Jurkat, Clone E6-1 (cell line): ENCODE results near the gene LHX4.
A peak's percentile ranks its signal among the peaks of the same experiment; 100 is the strongest.
"Not testable (repeated sequence)": the region's sequence is repeated elsewhere in the genome, so short reads cannot be mapped to it uniquely, and the experiment has no call there.

Experiments used
- DNase-seq: peaks from one replicate; pipeline ENCODE4 v3.0.0-alpha.2; 2011; ENCODE audit warnings: low read depth, low spot score
- H3K4me3 ChIP-seq: 2 replicates; pipeline ENCODE4 v1.5.1; 2011; ENCODE audit warnings: mild to moderate bottlenecking, low read length, control low read depth, moderate library complexity

LHX4 gene

DNA sequence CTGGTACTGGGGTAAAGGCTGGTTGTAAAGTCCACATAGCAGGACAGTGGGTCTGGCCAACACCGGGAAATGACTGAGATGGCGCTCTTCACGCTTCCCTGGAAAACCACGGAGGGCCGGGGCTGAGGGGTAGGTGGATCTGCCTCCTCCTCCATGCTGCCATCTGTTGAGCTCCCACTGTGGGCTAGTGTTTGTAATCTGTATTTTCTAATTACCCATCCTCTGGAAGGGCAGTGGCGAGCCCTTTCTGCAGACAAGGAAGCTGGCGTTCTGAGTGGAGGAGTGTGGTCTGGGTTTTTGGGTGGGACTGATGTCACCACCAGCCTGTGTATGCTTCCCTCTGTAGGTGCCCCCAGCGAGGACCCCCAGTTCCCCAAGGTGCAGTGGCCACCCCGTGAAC is 34.1 kb upstream of the LHX4 start:
- DNase-seq: no peak

DNA sequence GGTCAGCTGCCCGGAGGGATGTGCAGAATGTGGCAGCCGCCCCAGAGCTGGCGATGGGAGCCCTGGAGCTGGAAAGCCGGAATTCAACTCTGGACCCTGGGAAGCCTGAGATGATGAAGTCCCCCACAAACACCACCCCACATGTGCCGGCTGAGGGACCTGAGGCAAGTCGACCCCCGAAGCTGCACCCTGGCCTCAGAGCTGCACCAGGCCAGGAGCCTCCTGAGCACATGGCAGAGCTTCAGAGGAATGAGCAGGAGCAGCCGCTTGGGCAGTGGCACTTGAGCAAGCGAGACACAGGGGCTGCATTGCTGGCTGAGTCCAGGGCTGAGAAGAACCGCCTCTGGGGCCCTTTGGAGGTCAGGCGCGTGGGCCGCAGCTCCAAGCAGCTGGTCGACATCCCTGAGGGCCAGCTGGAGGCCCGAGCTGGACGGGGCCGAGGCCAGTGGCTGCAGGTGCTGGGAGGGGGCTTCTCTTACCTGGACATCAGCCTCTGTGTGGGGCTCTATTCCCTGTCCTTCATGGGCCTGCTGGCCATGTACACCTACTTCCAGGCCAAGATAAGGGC is 33.5 kb upstream of the LHX4 start:
- no peak overlapping the region for H3K4me3 ChIP-seq
- DNase-seq: no peak

More for the DNA sequence above, 34.1 kb upstream of the LHX4 start:
- no peak overlapping the region for H3K4me3 ChIP-seq

DNA sequence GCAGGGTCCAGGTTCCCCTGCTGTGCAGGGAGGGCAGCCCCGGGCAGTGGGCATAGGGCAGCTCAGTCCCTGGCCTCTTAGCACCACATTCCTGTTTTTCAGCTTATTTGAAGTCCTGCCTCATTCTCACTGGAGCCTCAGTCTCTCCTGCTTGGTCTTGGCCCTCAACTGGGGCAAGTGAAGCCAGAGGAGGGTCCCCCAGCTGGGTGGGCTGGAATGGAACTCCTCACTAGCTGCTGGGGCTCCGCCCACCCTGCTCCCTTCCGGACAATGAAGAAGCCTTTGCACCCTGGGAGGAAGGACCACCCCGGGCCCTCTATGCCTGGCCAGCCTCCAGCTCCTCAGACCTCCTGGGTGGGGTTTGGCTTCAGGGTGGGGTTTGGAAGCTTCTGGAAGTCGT is 32.8 kb upstream of the LHX4 start:
- no peak for DNase-seq
- H3K4me3 ChIP-seq: no peak overlapping the region

DNA sequence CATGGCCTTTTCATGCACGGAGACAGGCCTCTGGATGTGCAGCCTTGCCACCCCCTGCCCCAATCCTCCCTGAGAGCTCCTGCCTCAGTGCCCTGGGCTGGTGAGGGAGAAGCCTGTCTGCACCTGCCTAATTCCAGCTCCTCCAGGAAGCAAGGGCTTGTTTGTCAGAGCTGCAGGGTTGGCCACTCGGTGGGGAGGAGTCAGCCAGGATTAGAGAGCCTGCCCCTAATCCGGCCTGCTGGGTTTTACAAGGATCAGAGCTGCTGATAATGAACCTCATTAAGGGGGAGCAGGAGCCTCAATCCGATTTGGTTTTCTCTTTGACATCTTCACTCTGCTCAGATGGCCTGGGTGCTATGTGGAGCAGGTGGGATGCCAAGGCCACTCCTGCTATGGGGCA is 31.9 kb upstream of the LHX4 start:
- no peak for DNase-seq
- no peak overlapping the region for H3K4me3 ChIP-seq

DNA sequence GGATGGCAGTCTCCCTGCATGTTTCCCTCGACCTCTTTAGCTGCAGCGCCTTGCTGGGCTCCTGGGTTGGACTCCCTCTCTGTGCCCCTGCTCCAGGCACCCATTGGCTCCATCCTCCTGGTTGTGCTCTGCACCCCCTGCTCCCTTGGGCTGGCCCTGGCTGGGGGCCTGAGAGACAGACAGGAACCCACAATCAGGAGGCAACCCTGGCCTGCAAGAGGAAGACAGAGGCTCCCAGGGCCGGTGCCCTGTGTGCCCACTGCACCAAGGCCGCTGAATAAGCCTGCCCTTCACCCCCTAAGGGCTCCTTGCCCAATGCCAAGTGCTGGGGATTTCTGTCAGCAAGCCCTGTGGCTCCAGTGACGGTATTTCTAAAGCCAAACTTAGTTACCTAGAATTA is 31.5 kb upstream of the LHX4 start:
- no peak for DNase-seq
- H3K4me3 ChIP-seq: no peak overlapping the region

DNA sequence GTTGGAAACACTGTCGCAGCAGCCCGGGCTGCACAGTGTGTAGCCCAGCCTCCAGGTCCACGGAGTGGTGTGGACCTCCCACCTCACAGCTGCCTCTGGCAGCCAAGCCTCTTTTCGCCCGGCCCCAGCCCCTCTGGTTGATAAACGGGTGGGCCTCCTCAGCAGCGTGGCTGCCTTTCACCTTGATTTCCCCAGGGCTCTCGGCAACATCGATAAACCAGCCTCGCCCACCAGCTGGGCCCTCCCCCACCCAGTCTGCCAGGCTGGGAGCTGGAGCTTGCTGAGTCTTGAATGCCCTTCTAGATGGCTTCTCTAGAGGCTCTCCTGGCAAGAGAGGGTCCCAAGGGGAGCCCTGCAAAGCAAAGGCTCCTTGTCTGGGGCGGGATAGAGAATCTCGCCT is 31.0 kb upstream of the LHX4 start:
- no peak overlapping the region for H3K4me3 ChIP-seq
- DNase-seq: no peak

DNA sequence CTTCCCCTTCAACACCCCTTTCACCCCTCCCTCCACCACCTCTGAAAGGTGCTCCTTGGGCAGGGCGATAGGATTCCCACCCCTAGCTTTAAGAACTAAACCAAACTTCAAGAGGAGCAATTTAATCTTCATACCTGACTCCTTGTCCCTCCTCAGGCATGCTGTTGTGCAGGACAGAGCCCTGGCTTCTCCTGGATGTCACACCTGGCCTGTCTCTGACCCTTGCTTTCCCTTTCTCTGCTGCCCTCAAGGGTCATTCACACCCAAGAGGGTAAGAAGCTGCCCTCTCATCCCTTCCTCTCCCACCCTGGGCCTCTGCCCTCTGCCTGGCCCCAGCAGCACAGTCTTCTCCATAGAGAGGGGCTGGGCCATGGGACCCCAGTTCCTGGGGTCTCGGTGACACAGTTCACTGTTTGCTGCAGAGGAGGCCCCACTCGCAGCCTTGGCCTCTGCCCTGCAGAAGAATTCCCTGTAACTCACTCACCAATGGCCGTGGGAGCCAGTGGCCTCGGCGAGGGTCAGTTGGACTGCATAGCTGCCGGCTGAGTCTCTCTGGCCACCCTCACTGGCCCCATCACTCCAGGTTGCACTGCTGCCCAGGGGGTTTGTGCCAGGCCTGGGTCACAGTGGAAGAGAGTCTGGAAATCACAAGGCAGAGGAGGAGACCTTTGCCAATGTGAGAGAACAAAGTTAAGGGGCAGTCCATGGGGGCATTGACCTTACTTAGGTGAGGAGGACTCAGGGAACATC is 28.4 kb upstream of the LHX4 start:
- no peak for DNase-seq
- no peak overlapping the region for H3K4me3 ChIP-seq

DNA sequence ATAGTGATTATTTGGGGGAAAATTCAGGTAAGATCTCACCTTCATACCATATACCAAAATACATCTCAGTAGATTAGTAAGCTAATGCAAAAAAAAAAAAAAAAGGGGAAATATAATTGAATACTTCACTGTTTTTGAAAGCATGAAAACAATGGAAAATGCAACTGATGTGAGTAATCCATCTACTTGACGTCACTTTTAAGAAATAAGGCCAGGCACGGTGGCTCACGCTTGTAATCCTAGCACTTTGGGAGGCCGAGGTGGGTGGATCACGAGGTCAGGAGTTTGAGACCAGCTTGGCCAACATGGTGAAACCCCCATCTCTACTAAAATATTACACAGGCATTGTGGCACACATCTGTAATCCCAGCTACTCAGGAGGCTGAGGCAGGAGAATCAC is 27.5 kb upstream of the LHX4 start:
- not testable (repeated sequence) for DNase-seq, H3K4me3 ChIP-seq

DNA sequence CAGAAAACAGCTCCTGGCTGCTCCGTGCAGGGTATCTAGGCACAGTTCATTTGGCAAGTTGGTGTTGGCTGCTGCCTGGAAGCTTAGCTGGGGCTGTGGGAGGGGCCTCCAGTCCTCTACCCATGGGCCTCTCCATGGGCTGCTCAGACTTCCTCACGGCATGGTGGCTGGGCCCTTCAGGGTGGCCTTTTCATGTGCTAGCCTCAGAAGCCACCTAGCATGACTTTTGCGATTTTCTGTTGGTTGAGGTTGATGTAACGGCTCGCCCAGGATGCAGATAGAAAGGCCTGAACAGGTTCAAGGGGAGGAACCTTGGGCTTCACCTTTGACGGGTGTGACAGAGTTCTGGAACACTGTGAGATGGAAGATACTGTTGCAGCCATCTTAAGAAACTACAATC is 25.8 kb upstream of the LHX4 start:
- no peak for DNase-seq
- no peak overlapping the region for H3K4me3 ChIP-seq

DNA sequence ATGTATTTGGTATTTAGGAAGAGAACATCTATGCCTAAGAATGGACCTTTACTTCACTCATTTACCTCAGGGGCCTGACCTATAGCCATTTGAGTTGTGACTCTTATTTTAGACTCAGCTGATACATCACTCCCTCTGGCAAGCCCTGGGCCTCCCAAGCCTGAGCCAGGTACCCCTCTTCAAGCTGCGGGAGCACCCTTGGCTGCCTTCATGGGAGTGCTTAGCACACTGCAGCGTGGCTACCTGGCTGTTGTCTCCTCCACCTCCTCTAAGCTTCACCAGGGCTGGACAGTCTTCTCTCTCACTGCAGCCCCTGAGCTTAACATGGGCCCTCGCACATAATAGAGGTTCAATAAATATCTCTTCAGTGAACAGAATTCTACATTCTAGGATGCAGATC is 23.5 kb upstream of the LHX4 start:
- DNase-seq: no peak

DNA sequence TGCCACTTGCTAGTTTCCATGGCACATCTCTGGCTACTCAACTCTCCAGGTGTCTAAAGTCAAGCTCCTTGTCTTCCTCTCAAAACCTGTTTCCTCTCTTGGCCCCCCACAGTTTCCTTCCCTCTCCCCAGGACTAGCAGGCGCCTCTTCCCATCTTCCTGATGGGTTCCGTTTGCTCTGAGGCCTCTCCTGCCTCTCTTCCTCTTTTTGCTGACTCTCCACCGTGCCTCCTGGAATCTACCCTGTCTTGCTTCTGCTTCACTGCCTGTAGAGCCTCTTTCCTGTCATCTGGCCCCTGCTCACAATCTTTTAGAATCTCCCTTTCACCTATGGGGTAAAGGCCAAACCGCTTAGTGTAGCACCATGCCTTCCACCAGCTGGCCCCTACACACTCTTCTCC is 21.8 kb upstream of the LHX4 start:
- H3K4me3 ChIP-seq: no peak overlapping the region
- no peak for DNase-seq

More for the DNA sequence above, 23.5 kb upstream of the LHX4 start:
- H3K4me3 ChIP-seq: no peak overlapping the region

DNA sequence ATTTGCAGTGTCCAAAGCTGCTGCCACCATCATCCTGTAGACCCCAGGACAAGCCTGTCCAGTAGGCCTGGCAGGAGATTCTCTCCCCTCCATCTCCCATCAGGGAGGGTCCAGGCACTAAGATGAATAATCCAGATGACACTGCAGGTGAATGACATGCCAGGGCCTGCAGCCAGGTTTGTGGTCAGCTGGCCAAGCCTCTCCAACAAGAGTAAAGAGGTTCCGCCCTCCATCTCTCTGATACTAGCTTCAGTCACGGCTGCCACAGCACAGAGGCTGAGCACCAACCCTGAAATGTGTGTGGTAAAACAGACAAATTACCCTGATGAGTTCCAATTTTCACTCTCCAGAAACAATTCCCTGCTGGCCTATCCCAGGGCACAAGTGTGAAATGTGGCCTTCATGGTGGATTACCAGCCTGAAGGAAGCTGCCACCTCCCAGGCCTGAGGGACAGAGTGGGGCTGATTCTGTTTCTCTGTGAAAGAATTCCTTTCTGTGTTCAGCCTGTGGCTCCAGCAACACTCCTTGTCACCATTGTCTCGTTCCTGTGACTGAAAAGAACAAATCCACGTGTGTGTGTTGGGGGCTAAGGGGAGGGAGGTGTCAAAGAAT is 19.9 kb upstream of the LHX4 start:
- DNase-seq: no peak

DNA sequence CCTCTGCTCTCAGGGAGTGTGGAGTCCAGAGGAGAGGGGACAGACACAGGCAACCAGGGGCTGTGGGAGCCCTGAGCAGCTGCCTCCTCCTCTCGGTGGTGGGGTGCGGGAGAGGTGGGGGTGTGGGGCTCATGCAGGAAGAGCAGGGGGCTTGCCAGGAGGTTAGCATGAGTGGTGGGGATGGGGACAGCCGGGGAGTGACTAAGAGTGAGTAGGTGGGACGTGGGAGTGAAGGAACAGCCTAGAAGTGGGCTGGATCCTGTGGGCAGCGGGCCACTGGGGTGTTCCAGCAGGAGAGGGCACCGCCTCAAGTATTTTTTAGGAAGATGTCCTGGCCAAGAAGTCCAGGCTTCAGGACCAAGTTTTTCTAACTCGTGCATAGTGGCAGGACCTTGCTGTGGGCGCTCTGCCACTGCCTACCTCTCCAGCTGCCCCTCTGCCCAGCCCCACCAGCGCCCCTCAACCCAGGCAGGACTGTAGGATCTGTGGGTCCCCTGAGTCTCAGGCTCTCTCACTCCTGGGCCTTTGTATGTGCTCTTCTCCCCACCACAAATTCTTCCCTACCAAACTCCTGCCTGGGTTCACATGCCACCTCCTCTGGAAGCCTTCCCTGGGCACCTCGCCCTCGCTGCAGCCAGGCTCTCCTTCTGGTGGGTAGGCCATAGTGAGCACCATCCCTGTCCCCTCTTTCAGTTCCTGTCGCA is 18.8 kb upstream of the LHX4 start:
- no peak overlapping the region for H3K4me3 ChIP-seq
- no peak for DNase-seq

More for the DNA sequence above, 19.9 kb upstream of the LHX4 start:
- H3K4me3 ChIP-seq: no peak overlapping the region

DNA sequence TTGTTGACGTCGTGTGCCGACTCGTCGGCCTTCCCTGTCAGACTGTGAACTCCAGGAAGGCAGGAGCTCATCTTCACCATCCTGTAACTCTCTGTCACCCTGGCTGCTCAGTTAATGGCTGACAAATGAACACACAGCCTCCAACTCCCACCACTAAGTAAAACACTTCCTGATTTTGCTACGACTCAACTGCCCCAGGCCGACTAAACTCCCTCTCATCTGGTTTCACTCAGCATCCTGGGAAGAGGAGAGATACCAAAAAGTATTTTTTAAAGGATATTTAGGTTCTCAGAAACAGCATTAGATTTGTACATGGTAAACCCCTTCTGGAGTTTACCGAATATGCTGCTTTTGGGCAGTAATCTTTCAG is 18.2 kb upstream of the LHX4 start:
- H3K4me3 ChIP-seq: no peak overlapping the region
- no peak for DNase-seq

DNA sequence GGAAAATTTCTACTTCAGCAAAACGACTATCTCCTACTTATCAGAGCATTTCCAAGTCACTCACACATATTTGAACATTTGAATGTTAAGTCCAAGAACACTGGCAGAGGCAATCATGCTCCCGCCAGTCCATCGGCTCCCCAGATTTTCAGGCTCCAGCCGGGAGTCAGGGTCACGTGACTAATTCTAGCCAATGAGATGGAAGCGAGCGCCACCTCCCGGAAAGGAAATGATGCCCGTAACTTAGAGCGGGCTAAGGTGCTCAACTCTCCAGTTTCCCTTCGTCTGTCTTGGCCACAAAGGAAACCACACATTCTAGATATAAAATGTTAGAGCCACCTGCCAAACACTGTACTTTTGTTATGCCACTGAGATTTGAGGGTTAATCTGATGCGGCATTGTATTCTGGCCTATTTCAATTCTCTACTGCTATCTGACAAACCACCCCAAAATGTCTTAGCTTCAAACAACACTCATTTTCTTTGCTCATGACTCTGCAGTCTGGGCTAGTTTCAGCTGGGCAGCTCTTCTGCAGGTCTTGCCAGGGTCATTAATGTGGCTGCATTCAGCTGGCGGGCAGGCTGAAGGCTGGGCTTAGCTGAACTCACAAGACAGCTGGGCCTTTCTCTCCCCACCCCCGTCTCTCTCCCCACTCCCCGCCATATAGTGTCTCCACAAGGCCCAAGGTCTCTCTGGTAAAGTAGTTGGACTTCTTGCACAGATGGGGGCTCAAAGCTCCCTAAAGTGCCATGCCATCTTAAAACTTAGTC is 16.5 kb upstream of the LHX4 start:
- peak overlapping the region; percentile 35 for H3K4me3 ChIP-seq
- peak; percentile 89 for DNase-seq

DNA sequence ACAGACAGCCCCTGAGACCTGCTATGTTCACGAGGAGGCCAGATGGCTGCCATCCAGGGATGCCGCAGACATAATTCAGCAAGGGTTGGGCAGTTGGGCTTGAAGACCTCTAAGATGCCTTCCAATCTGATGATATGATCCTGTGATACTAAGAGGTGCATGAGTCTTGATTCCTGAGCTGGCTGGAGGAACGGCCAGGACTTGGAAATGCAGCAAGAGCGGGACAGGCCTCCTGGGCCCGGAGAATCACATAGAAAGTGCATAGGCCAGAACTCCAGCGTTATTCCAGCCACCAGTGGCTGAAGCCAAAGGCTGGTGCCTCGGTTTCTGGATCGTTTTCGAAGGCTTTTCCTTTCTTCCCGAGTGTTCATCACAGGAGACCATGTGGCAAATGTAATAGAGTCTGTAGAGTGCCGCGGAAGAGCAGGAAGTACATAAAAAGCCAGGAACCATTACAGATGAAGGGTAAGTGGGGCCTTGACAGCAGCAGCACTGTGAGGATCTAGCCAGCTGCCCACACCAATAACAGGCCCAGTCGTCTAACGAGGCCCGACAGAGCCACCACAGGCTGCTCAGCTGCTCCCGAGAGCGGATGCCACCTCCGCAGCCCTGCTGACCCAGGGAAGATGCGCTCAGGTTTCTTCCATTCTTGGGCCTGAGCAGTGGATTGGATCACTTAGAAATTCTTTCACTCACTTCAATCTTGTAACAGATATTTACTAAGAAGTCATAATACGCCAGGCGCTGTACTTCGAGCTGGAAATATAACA is 14.0 kb upstream of the LHX4 start:
- DNase-seq: no peak
- no peak overlapping the region for H3K4me3 ChIP-seq

DNA sequence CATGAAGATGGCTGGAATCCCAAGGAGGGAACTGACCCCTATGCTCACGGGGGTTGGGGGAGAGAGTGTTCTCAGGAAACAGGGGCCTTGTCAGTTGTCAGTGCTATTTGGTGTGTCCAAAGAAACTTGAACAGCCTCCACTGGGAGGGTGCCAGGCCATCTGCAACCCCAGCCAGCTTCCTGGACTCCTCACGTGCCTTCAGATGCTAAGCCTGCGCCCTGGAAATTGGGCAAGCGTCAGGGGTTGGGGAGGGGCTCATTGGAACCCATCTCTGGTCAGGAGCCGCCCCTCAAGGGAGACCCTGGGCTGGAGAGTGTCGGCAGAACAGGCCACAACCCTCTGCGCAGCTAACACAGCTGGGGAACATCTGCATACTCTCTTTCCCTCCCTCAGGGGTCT is 13.1 kb upstream of the LHX4 start:
- DNase-seq: no peak
- H3K4me3 ChIP-seq: no peak overlapping the region

DNA sequence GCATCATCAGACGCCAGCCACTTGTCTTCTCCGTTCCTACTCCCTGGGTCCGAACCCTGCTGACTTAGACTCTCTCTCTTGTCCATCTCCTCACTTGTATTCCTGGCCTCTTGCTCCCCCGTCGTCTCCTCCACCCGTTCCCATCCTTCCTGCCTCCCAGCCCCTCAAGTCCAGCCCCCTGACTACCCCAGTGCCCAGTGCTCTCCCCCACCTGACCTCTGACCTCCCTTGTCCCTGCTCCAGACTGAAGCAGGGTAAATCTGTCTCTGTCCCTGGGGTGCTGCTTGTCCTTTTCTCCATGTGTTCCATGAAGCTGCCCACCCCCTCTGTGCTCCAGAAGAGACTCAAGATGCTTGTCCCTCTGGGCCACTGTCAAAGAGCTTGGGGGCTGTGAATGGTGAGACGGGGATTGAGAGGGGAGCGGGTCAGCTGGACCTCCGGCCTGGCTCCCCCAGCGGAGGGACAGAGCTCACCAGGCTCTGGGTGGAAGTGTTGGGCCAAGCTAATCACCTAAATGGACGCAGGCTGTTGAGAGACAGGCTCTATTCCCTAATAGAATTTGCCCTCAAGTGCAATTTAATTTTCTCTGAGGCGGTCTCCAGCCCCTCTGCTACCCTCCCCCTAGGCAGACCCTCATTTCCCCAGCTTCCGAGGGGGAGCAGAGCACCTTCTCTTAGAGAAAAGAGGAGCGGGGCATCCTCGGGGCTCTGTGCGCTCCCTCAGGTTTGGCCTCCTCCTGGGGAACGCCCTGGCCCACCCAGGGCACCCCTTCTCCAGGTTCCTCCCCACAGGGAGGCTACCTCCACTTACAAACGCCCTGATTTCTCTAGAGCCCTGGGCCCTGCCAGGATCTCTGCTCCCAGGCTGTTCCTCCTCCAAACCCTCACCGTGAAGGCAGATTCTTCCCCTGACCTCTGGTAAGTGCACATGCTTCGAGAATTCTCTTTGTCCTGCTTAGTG is 11.0 kb upstream of the LHX4 start:
- DNase-seq: no peak
- no peak overlapping the region for H3K4me3 ChIP-seq
